H1 (cell line): ENCODE data around the gene MRPL22. TPM values are rescaled to one million over a fixed set of nuclear protein-coding genes. Genes with fewer than 3 reads are reported as not detected.

Experiments used
- CTCF ChIA-PET: fragments of 300-600 bp; sonication (Branson Sonifier 250); formaldehyde crosslinking; loops from one replicate; lab custom pipeline; 2021; ENCODE audit not compliant: partially characterized antibody; lab: Charles Lee
- POLR2A ChIA-PET: fragments of 300-600 bp; sonication (Branson Sonifier 250); formaldehyde crosslinking; loops from one replicate; lab custom pipeline; 2021; ENCODE audit warnings: inconsistent platforms; ENCODE audit not compliant: partially characterized antibody; lab: Charles Lee
- DNase-seq, 2 experiments: peaks; one replicate each; pipeline versions ENCODE4 v3.0.0 to v3.0.0-alpha.2; 2010 to 2022; ENCODE audit warnings: low spot score in 2 of 2, low read depth in 1 of 2, mixed read lengths in 1 of 2
- FAIRE-seq: peaks from 2 replicates; lab custom pipeline; 2011; peaks lifted over from hg19 to GRCh38; lab: Jason Lieb, UNC
- H2AFZ ChIP-seq: 2 replicates; pipeline ENCODE4 v1.8.1; 2012; ENCODE audit warnings: low read length, inconsistent platforms
- H2AK5ac ChIP-seq: 2 replicates; pipeline ENCODE4 v1.6.1; 2013; ENCODE audit warnings: low read depth, low read length
- H2BK120ac ChIP-seq: replicated peaks from 2 replicates; pipeline ENCODE3; 2013; ENCODE audit warnings: low read depth, low read length, inconsistent platforms
- H2BK12ac ChIP-seq: 2 replicates; pipeline ENCODE4 v1.6.1; 2013; ENCODE audit warnings: low read depth, low read length
- H2BK15ac ChIP-seq: 2 replicates; pipeline ENCODE4 v1.6.1; 2013; ENCODE audit warnings: low read length
- H2BK20ac ChIP-seq: 2 replicates; pipeline ENCODE4 v1.6.1; 2013; ENCODE audit warnings: low read length
- H2BK5ac ChIP-seq: 2 replicates; pipeline ENCODE4 v1.6.1; 2013; ENCODE audit warnings: low read depth, low read length
- H3K14ac ChIP-seq: 2 replicates; pipeline ENCODE4 v1.6.1; 2013; ENCODE audit warnings: inconsistent platforms; ENCODE audit not compliant: insufficient read length
- H3K18ac ChIP-seq: 2 replicates; pipeline ENCODE4 v1.6.1; 2013; ENCODE audit warnings: low read length; ENCODE audit errors: extremely low read depth
- H3K23ac ChIP-seq: 2 replicates; pipeline ENCODE4 v1.6.1; 2013; ENCODE audit warnings: inconsistent platforms; ENCODE audit not compliant: insufficient read length
- H3K23me2 ChIP-seq: 2 replicates; pipeline ENCODE4 v1.6.1; 2013; ENCODE audit warnings: low read depth, low read length
- H3K27ac ChIP-seq: 2 replicates; pipeline ENCODE4 v1.6.1; 2011; ENCODE audit warnings: low read depth, low read length, inconsistent platforms
- H3K27me3 ChIP-seq, 4 experiments: replicated peaks in 1 of 4; 1 replicate in 1 of 4; 2 replicates in 3 of 4; pipeline versions ENCODE4 v1.6.1 to v1.8.1; 2011 to 2013; ENCODE audit warnings: low read length in 3 of 4, mild to moderate bottlenecking in 3 of 4, inconsistent platforms in 2 of 4, mixed read lengths in 2 of 4, moderate library complexity in 1 of 4; ENCODE audit not compliant: control insufficient read depth in 3 of 4, insufficient read depth in 3 of 4; ENCODE audit errors: extremely low read depth in 1 of 4
- H3K36me3 ChIP-seq, 4 experiments: 2 replicates each; pipeline versions ENCODE4 v1.6.1 to v1.8.1; 2011 to 2013; ENCODE audit warnings: mild to moderate bottlenecking in 4 of 4, low read length in 3 of 4, moderate library complexity in 2 of 4, control low read depth in 1 of 4, inconsistent platforms in 1 of 4; ENCODE audit not compliant: insufficient read depth in 4 of 4, control insufficient read depth in 2 of 4
- H3K4ac ChIP-seq: replicated peaks from 2 replicates; pipeline ENCODE3; 2013; ENCODE audit warnings: low read length, low read depth, mixed read lengths, inconsistent platforms; ENCODE audit not compliant: insufficient read length
- H3K4me1 ChIP-seq, 4 experiments: replicated peaks in 1 of 4; 1 replicate in 1 of 4; 2 replicates in 3 of 4; pipeline versions ENCODE4 v1.6.1 to v1.8.1; 2011 to 2013; ENCODE audit warnings: low read length in 3 of 4, inconsistent platforms in 2 of 4, mixed read lengths in 1 of 4; ENCODE audit not compliant: insufficient read depth in 4 of 4, control insufficient read depth in 3 of 4
- H3K4me2 ChIP-seq, 2 experiments: 2 replicates each; pipeline versions ENCODE4 v1.6.1 to v1.8.1; 2011 to 2013; ENCODE audit warnings: low read depth in 2 of 2, low read length in 2 of 2, control low read depth in 1 of 2, inconsistent platforms in 1 of 2, mild to moderate bottlenecking in 1 of 2; ENCODE audit not compliant: insufficient read depth in 1 of 2
- H3K4me3 ChIP-seq, 4 experiments: fragments of 200-600, 300-600 bp in 1 of 4; sonication (generic), shearing (Covaris generic), sonication (Bioruptor Twin) in 1 of 4; 2 replicates each; pipeline versions ENCODE4 v1.5.1 to v1.8.1; 2011 to 2016; ENCODE audit warnings: low read length in 4 of 4, low read depth in 3 of 4, control low read depth in 2 of 4, inconsistent platforms in 2 of 4, mild to moderate bottlenecking in 2 of 4, mixed read lengths in 1 of 4, moderate library complexity in 1 of 4; ENCODE audit not compliant: insufficient read depth in 2 of 4; ENCODE audit errors: extremely low read depth in 1 of 4
- H3K56ac ChIP-seq: replicated peaks from 2 replicates; pipeline ENCODE3; 2013; ENCODE audit warnings: low read depth, mild to moderate bottlenecking, mixed read lengths, low read length, inconsistent platforms; ENCODE audit not compliant: insufficient read length
- H3K79me1 ChIP-seq: 2 replicates; pipeline ENCODE4 v1.6.1; 2013; ENCODE audit warnings: low read depth, low read length, control low read depth
- H3K79me2 ChIP-seq, 2 experiments: 2 replicates each; pipeline versions ENCODE4 v1.6.1 to v1.8.1; 2012 to 2013; ENCODE audit warnings: low read length in 2 of 2, mild to moderate bottlenecking in 2 of 2, inconsistent platforms in 1 of 2; ENCODE audit not compliant: insufficient read depth in 2 of 2, control insufficient read depth in 1 of 2
- H3K9ac ChIP-seq, 4 experiments: replicated peaks in 1 of 4; 1 replicate in 1 of 4; 2 replicates in 3 of 4; pipeline versions ENCODE4 v1.6.1 to v1.8.1; 2011 to 2013; ENCODE audit warnings: low read depth in 3 of 4, low read length in 3 of 4, control low read depth in 2 of 4, mild to moderate bottlenecking in 2 of 4, moderate library complexity in 2 of 4, inconsistent platforms in 1 of 4; ENCODE audit errors: extremely low read depth in 1 of 4
- H3K9me3 ChIP-seq, 2 experiments: 2 replicates each; pipeline versions ENCODE4 v1.6.1 to v1.8.1; 2012 to 2013; ENCODE audit warnings: mild to moderate bottlenecking in 2 of 2, moderate library complexity in 2 of 2, control low read depth in 1 of 2, inconsistent platforms in 1 of 2, low read depth in 1 of 2, low read length in 1 of 2, mixed read lengths in 1 of 2; ENCODE audit not compliant: insufficient read depth in 2 of 2
- H4K20me1 ChIP-seq, 2 experiments: replicated peaks in 1 of 2; 2 replicates each; pipeline versions ENCODE3 to v1.8.1; 2011 to 2013; ENCODE audit warnings: inconsistent platforms in 2 of 2, low read length in 2 of 2, mild to moderate bottlenecking in 1 of 2; ENCODE audit not compliant: insufficient read depth in 2 of 2, control insufficient read depth in 1 of 2
- H4K5ac ChIP-seq: 2 replicates; pipeline ENCODE4 v1.6.1; 2013; ENCODE audit warnings: low read length, low read depth, mixed read lengths, inconsistent platforms; ENCODE audit not compliant: insufficient read length
- H4K8ac ChIP-seq: 2 replicates; pipeline ENCODE4 v1.8.0; 2013; ENCODE audit warnings: mild to moderate bottlenecking, moderate library complexity, low read length, inconsistent platforms; ENCODE audit not compliant: insufficient read depth; ENCODE audit errors: extremely low read depth
- H4K91ac ChIP-seq: replicated peaks from 2 replicates; pipeline ENCODE3; 2013; ENCODE audit warnings: low read length, mixed read lengths, inconsistent platforms; ENCODE audit not compliant: insufficient read length
- BCL11A ChIP-seq, 2 experiments: IDR thresholded peaks; one replicate each; pipeline ENCODE4 v1.6.1; 2011; ENCODE audit warnings: low read depth in 2 of 2, low read length in 2 of 2, mild to moderate bottlenecking in 2 of 2
- BRCA1 ChIP-seq: IDR thresholded peaks from 2 replicates; pipeline ENCODE4 v1.6.1; 2012; ENCODE audit warnings: low read depth, low read length, improper control_type of control experiment
- CHD1 ChIP-seq: IDR thresholded peaks from 2 replicates; pipeline ENCODE4 v1.6.1; 2012; ENCODE audit warnings: low read depth, low read length, improper control_type of control experiment
- CTBP2 ChIP-seq: IDR thresholded peaks from 2 replicates; pipeline ENCODE4 v1.7.0; 2011; ENCODE audit warnings: borderline replicate concordance, mild to moderate bottlenecking, moderate library complexity, mixed read lengths, low read length; ENCODE audit not compliant: insufficient read depth, insufficient read length
- EGR1 ChIP-seq: IDR thresholded peaks from 2 replicates; pipeline ENCODE4 v1.6.1; 2011; ENCODE audit warnings: low read depth, low read length, borderline replicate concordance
- EP300 ChIP-seq, 2 experiments: IDR thresholded peaks; 1 replicate in 1 of 2; 2 replicates in 1 of 2; pipeline ENCODE4 v1.6.1; 2011 to 2012; ENCODE audit warnings: low read depth in 2 of 2, low read length in 2 of 2, mild to moderate bottlenecking in 2 of 2, borderline replicate concordance in 1 of 2, inconsistent platforms in 1 of 2, moderate library complexity in 1 of 2
- JUN ChIP-seq: IDR thresholded peaks from 2 replicates; pipeline ENCODE4 v1.6.1; 2011; ENCODE audit warnings: low read depth, mild to moderate bottlenecking, improper control_type of control experiment, low read length
- KDM4A ChIP-seq: IDR thresholded peaks from one replicate; pipeline ENCODE4 v1.7.1; 2012; ENCODE audit warnings: low read depth, mild to moderate bottlenecking, moderate library complexity, low read length, inconsistent platforms; ENCODE audit not compliant: severe bottlenecking
- RAD21 ChIP-seq, 2 experiments: IDR thresholded peaks in 1 of 2; conservative IDR thresholded peaks in 1 of 2; 2 replicates each; pipeline ENCODE4 v1.6.1; 2011; ENCODE audit warnings: low read depth in 2 of 2, low read length in 2 of 2, improper control_type of control experiment in 1 of 2, inconsistent platforms in 1 of 2, mild to moderate bottlenecking in 1 of 2, moderate library complexity in 1 of 2
- SP2 ChIP-seq: IDR thresholded peaks from 2 replicates; pipeline ENCODE4 v1.6.1; 2012; ENCODE audit warnings: mild to moderate bottlenecking, low read length, inconsistent platforms
- SP4 ChIP-seq: IDR thresholded peaks from 2 replicates; pipeline ENCODE4 v1.6.1; 2012; ENCODE audit warnings: low read length, inconsistent platforms
- SRF ChIP-seq: IDR thresholded peaks from 2 replicates; pipeline ENCODE4 v1.6.1; 2011; ENCODE audit warnings: mild to moderate bottlenecking, low read depth, low read length, moderate library complexity
- WGBS, 2 experiments: shearing (Covaris generic) in 1 of 2; methylation state at CpG; one replicate each; pipeline versions ENCODE4 v1.1.6 to v1.1.7; 2013 to 2015; ENCODE audit warnings: low lambda C conversion rate in 2 of 2, mixed read lengths in 2 of 2, inconsistent platforms in 1 of 2, low coverage in 1 of 2, missing lambda C conversion rate in 1 of 2; ENCODE audit not compliant: insufficient replicate concordance in 2 of 2, insufficient coverage in 1 of 2, insufficient read length in 1 of 2; ENCODE audit errors: extremely low coverage in 1 of 2, missing lambda C conversion rate in 1 of 2; 5-methylcytosine and 5-hydroxymethylcytosine counted together
- polyA plus RNA-seq, 7 experiments: library from polyadenylated mRNA; depleted of rRNA in 3 of 7; stranded (reverse) in 5 of 7; unstranded in 2 of 7; fragments of >200 nt in 5 of 7; fragments of 200-250 nt in 2 of 7; gene quantifications; 1 replicate in 5 of 7; 2 replicates in 1 of 7; 4 replicates in 1 of 7; pipeline versions ENCODE4 v1.2.1 to v1.2.3, GENCODE V29; 2011 to 2013; ENCODE audit warnings: missing spikeins in 2 of 7, mixed read lengths in 2 of 7
- total RNA-seq: library from RNA; stranded (reverse); fragmentation: NEBNext Ultra II Directional; extraction: Animal tissue kit (Norgen Biotek cat#: 25700); gene quantifications from 2 replicates; pipeline ENCODE4 v1.2.1, GENCODE V29; 2021
- TF ChIP-seq, protein P1 (sequence below): IDR thresholded peaks from 2 replicates; pipeline ENCODE4 v1.6.1; 2012; ENCODE audit warnings: inconsistent platforms

The MRPL22 gene
- total and polyA plus RNA-seq, 2 of the 8 experiments (the other 6 are each of a cell fraction or from before 2014, with no cell fraction given) = 46.8 to 65.6 TPM

DNA sequence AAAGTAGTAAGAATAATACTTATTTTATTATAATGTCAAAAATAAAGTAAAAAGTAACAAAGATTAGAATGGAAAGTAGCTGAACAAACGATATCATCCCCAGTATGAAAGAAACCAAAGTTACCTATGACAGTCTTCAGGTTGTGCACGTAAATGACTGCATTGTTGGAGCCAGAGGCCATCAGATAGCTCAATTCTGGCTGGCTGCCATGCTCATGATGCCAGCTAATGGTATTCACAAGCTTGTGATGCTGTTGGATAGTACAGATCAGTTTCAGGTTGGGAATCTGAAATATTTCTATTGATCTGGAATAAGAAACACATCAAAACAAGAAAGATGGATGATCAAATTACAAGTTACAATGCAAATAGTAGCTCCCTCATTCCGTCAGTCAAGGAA lies 24.0 kb upstream of the MRPL22 start:
- H2BK15ac ChIP-seq = no peak overlapping the region
- POLR2A ChIA-PET = interaction anchor here (0.6 to 2.6 kb wide), 2 partner anchors 11 to 20 kb away, joined by 3 to 7 read pairs; no protein-coding TSS in a partner anchor
- TF ChIP-seq JUN (no peak), EP300 (IDR thresholded peaks at IDR 0.05; ENCODE audit: borderline replicate concordance in 1 of 2, low read depth in 2 of 2, low read length in 2 of 2) (no peak), RAD21 (IDR thresholded peaks at IDR 0.05 in 1 of 2, conservative IDR thresholded peaks at IDR 0.05 in 1 of 2; ENCODE audit: low read depth in 2 of 2, low read length in 2 of 2) (no peak), SP4 (no peak), SP2 (no peak), KDM4A (no peak), CTBP2 (no peak), BRCA1 (no peak), SRF (no peak), CHD1 (no peak), EGR1 (no peak), BCL11A (IDR thresholded peaks at IDR 0.05; ENCODE audit: low read depth in 2 of 2, low read length in 2 of 2) (no peak)
- TF ChIP-seq, protein P1, sequence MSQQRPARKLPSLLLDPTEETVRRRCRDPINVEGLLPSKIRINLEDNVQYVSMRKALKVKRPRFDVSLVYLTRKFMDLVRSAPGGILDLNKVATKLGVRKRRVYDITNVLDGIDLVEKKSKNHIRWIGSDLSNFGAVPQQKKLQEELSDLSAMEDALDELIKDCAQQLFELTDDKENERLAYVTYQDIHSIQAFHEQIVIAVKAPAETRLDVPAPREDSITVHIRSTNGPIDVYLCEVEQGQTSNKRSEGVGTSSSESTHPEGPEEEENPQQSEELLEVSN = no peak

More for the DNA sequence above, 24.0 kb upstream of the MRPL22 start:
- no peak overlapping the region for H2AFZ ChIP-seq
- H3K23ac ChIP-seq = no peak overlapping the region
- no peaks in the 10 kb centered on the region for H3K27me3 ChIP-seq
- no peak overlapping the region for H3K4me2 ChIP-seq
- H2BK20ac ChIP-seq = no peak overlapping the region
- H3K23me2 ChIP-seq = no peaks in the 10 kb centered on the region
- no peak overlapping the region for H3K4me3 ChIP-seq
- no peak overlapping the region for H3K9ac ChIP-seq
- no peaks in the 10 kb centered on the region for H4K20me1 ChIP-seq
- no peak overlapping the region for H4K91ac ChIP-seq
- no peak overlapping the region for H3K18ac ChIP-seq
- H3K4ac ChIP-seq = no peak overlapping the region
- no peak overlapping the region for H2BK12ac ChIP-seq
- no peak for FAIRE-seq
- 93% methylated on average over 3 of the region's 3 CpGs; no CpG with 5 or more reads in 1 of the 2 experiments for WGBS, 2 experiments
- H3K14ac ChIP-seq = no peak overlapping the region
- no peaks in the 10 kb centered on the region for H3K79me1 ChIP-seq
- no peaks in the 10 kb centered on the region for H3K9me3 ChIP-seq
- no peak overlapping the region for H3K27ac ChIP-seq
- peaks cover 7 to 72% (median 41%) of the 10 kb centered on the region in 4 experiments; a peak in 7 of 8 replicates for H3K36me3 ChIP-seq
- no peak overlapping the region for H2BK120ac ChIP-seq
- no peaks in the 10 kb centered on the region for H3K4me1 ChIP-seq
- no peak overlapping the region for H4K5ac ChIP-seq
- no peak for DNase-seq
- no peak overlapping the region for H3K56ac ChIP-seq
- H2BK5ac ChIP-seq = no peak overlapping the region
- no peaks in the 10 kb centered on the region for H3K79me2 ChIP-seq
- no peak overlapping the region for H4K8ac ChIP-seq
- CTCF ChIA-PET = interaction anchor here (1.0 to 1.9 kb wide), 8 partner anchors 11 to 267 kb away, joined by 3 to 6 read pairs (median 3); no protein-coding TSS in a partner anchor
- H2AK5ac ChIP-seq = no peak overlapping the region
